DND-41 (cell line): ENCODE data around the gene SYCP2L.
A peak's percentile ranks its signal among the peaks of the same experiment; 100 is the strongest.

Experiments used
- ATAC-seq: fragments of 200-7000 bp; cut with Tn5 transposase; 3 replicates; pipeline ENCODE4 v1.9.1; 2021; ENCODE audit warnings: low read depth; ENCODE audit not compliant: insufficient read depth
- DNase-seq: peaks from one replicate; pipeline ENCODE4 v3.0.0-alpha.2; 2020
- H2AFZ ChIP-seq: 2 replicates; pipeline ENCODE4 v1.6.0; 2012; ENCODE audit warnings: low read depth, low read length
- H3K27ac ChIP-seq: 2 replicates; pipeline ENCODE4 v1.5.1; 2012; ENCODE audit warnings: low read length, inconsistent platforms
- H3K27me3 ChIP-seq: fragments of 200-600 bp; sonication (generic); 2 replicates; pipeline ENCODE4 v1.6.0; 2012; ENCODE audit warnings: low read length, mild to moderate bottlenecking, inconsistent platforms; ENCODE audit not compliant: insufficient read depth, poor library complexity
- H3K36me3 ChIP-seq: 2 replicates; pipeline ENCODE4 v1.5.1; 2012; ENCODE audit warnings: low read length, inconsistent platforms; ENCODE audit not compliant: insufficient read depth
- H3K4me1 ChIP-seq: 2 replicates; pipeline ENCODE4 v1.5.1; 2012; ENCODE audit warnings: mild to moderate bottlenecking, low read length; ENCODE audit not compliant: insufficient read depth
- H3K4me2 ChIP-seq: 2 replicates; pipeline ENCODE4 v1.6.0; 2012; ENCODE audit warnings: mild to moderate bottlenecking, moderate library complexity, low read length, inconsistent platforms; ENCODE audit not compliant: insufficient read depth
- H3K4me3 ChIP-seq, 2 experiments: fragments of 200-600 bp in 1 of 2; shearing (Covaris generic) in 1 of 2; 2 replicates each; pipeline ENCODE4 v1.5.1; 2012 to 2016; ENCODE audit warnings: inconsistent platforms in 2 of 2, low read length in 2 of 2, mild to moderate bottlenecking in 2 of 2, low read depth in 1 of 2, moderate library complexity in 1 of 2
- H3K79me2 ChIP-seq: 2 replicates; pipeline ENCODE4 v1.6.0; 2012; ENCODE audit warnings: low read length, inconsistent platforms; ENCODE audit not compliant: insufficient read depth
- H3K9ac ChIP-seq: 2 replicates; pipeline ENCODE4 v1.6.0; 2012; ENCODE audit warnings: low read depth, mild to moderate bottlenecking, inconsistent platforms, low read length, moderate library complexity
- H3K9me3 ChIP-seq: 2 replicates; pipeline ENCODE4 v1.5.1; 2012; ENCODE audit warnings: low read length, moderate library complexity, mild to moderate bottlenecking, inconsistent platforms; ENCODE audit not compliant: insufficient read depth, severe bottlenecking
- H4K20me1 ChIP-seq: 2 replicates; pipeline ENCODE4 v1.6.0; 2012; ENCODE audit warnings: low read length; ENCODE audit not compliant: insufficient read depth
- CTCF ChIP-seq: IDR thresholded peaks from 2 replicates; pipeline ENCODE4 v1.5.1; 2012; ENCODE audit warnings: borderline replicate concordance, low read length, moderate library complexity, mild to moderate bottlenecking; ENCODE audit not compliant: poor library complexity, severe bottlenecking; ENCODE audit errors: extremely low read depth
- EZH2 ChIP-seq: IDR thresholded peaks from 3 replicates; pipeline ENCODE4 v1.6.1; 2012; ENCODE audit warnings: borderline replicate concordance, low read depth, mild to moderate bottlenecking, moderate library complexity, low read length, inconsistent platforms; ENCODE audit not compliant: severe bottlenecking

SYCP2L gene

GRCh38 chr6:10854922-10855632, 31.8 kb upstream of the SYCP2L start:
- Histone ChIP-seq H3K79me2 (no peaks in the 10 kb centered on the region), H2AFZ (no peak overlapping the region), H3K4me1 (peaks cover 10% of the 10 kb centered on the region), H3K4me2 (no peak overlapping the region), H3K9me3 (peaks cover 10% of the 10 kb centered on the region), H4K20me1 (no peaks in the 10 kb centered on the region), H3K27ac (peak overlapping the region; percentile 13; the same call in 1 of the 2 replicates), H3K27me3 (no peaks in the 10 kb centered on the region), H3K9ac (no peak overlapping the region), H3K4me3 (no peak overlapping the region), H3K36me3 (no peaks in the 10 kb centered on the region)
- TF ChIP-seq EZH2 (no peak), CTCF (no peak)
- peak; percentile 76 for DNase-seq
- ATAC-seq = peak; percentile 97

GRCh38 chr6:10857259-10857658, 29.6 kb upstream of the SYCP2L start:
- Histone ChIP-seq H3K4me2 (no peak overlapping the region), H3K9me3 (peaks cover 10% of the 10 kb centered on the region), H3K36me3 (no peaks in the 10 kb centered on the region), H3K27me3 (no peaks in the 10 kb centered on the region), H3K27ac (no peak overlapping the region), H3K4me1 (peaks cover 10% of the 10 kb centered on the region), H2AFZ (no peak overlapping the region), H3K79me2 (no peaks in the 10 kb centered on the region), H4K20me1 (no peaks in the 10 kb centered on the region), H3K4me3 (no peak overlapping the region), H3K9ac (no peak overlapping the region)
- no peak for TF ChIP-seq EZH2
- TF ChIP-seq CTCF = no peak
- DNase-seq = no peak
- no peak for ATAC-seq

- no peak for ATAC-seq
- DNase-seq = no peak
- Histone ChIP-seq H3K36me3 (no peaks in the 10 kb centered on the region), H4K20me1 (no peaks in the 10 kb centered on the region), H3K27me3 (no peaks in the 10 kb centered on the region), H3K9me3 (no peaks in the 10 kb centered on the region), H3K9ac (no peak overlapping the region), H3K79me2 (no peaks in the 10 kb centered on the region), H3K4me3 (no peak overlapping the region), H3K27ac (no peak overlapping the region), H3K4me1 (no peaks in the 10 kb centered on the region), H2AFZ (no peak overlapping the region), H3K4me2 (no peak overlapping the region)
- TF ChIP-seq CTCF = no peak
- no peak for TF ChIP-seq EZH2
Measured at GRCh38 chr6:10861086-10861485, 25.8 kb upstream of the SYCP2L start.
